GM18508 (cell line): ENCODE measurements around the gene FATE1.

Experiments used
- ATAC-seq: cut with Tn5 transposase; IDR thresholded peaks from one replicate; pipeline ENCODE4 v1.9.1; 2021; ENCODE audit warnings: moderate number of reproducible peaks; ENCODE audit not compliant: insufficient read depth, unreplicated experiment

FATE1 gene

GRCh38 chrX:151702741-151703340, 13.0 kb upstream of the FATE1 start:
- no peak for ATAC-seq

GRCh38 chrX:151703487-151703886, 12.3 kb upstream of the FATE1 start:
- no peak for ATAC-seq

DNA sequence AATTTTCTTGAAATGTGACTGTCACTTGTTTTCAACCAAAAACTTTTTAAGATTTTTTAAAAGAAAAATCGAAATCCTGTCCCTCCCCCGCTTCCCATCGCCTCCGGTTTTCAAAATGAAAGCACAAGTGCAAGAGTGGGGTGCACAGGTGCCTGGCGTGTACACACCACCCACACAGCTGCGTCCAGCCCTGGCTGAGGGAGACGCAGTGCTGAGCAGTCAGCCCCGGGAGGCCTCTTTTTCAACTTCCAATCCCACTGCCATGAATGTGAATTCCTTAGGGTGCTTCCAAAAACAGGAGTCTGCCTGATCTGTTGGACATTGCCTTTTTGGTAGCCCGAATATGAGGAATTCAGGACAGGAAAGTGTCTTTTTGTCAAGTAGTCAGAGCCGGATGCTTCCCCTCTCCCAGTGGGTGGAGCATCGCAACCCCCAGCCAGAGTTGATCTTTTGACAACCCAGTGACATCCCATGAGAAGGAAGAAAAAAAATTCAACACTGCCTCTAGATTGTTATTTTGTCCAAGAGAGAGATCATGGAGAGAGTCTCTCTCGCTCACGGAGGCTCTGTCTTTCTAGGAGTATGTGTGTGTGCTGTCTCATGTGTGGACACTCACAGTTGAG, 11.7 kb upstream of the FATE1 start:
- no peak for ATAC-seq

DNA sequence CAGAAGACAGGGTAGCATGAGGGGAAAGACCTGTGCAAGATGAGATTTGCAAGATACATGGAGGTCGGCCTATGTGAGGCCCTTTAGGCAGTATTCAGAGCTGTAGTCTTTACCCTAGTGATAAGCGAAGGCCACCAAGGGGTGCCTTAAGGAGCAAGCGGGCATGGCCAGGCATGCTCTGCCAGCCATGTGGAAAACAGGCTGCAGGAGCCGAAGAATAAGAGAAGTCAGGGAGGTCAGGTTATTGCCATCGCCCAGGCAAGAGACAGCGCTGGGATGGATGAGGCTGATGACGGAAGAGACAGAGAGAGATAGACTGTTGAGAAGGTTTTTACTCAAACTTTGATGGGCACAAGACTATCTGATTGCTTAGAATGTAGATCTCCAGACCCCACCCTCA, 7.0 kb upstream of the FATE1 start:
- ATAC-seq: no peak

- no peak for ATAC-seq
These were observed 5.4 kb upstream of the FATE1 start for GRCh38 chrX:151710457-151710856.

GRCh38 chrX:151711154-151711553, 4.7 kb upstream of the FATE1 start:
- ATAC-seq: no peak

DNA sequence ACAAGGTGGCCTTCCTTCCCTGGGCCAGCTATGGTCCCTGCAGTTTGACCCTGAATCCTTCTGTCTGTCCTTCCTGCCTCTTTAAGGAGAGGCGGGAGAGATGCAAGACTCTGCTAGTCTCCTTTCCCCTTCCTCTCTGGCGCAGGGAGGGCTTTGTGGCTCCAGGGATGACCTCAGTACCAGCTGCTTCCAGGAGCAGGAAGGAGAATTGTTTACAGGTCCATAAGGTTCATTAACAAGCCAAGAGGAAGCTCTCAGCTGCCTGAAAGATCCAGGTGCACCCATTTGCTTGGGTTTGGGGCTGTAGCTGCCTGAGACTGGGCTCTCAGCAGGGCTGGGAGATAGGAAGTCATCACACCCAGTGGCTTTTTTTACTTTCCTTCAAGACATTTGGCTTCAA, 4.0 kb upstream of the FATE1 start:
- no peak for ATAC-seq

DNA sequence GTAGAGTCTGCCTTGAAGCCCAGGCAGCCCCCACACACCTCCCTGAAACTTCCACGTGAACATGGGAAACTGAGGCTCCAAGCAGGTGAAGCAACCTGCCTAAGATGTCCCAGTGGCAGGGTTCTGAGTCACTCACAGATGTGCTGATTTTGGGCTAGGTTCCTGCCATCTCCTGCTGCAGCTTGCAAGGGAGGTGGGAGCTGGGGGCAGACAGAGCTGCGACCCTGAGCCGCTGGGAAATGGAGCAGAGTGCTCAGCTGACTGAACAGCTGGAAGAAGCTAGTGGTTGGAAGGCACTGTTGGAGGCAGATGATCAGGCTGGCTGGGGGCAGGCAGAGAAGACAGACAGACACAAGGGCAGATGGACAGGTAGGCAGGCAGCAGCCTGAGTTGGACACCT, 3.6 kb upstream of the FATE1 start:
- no peak for ATAC-seq

- no peak for ATAC-seq
These were observed 2.0 kb upstream of the FATE1 start for GRCh38 chrX:151713849-151714248.

DNA sequence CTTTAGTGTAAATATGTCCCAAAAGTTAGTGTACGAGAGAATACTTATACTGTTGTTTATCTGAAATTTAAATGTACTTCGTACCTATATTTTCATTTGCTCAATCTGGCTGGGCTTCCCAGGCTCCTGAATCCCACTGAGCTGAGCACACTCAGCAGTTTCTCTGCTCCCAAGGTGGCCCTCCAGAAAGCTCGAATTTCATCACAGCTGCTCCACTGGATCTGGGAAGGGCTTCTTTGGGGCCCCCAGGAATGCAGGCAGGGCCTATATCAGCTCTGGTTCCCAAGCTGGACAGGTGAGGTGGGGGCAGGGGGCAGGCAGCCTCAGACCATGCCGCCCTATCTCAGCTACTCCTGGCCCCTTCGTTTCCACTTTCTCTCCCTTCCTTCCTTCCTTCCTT, 1.5 kb upstream of the FATE1 start:
- ATAC-seq: no peak

- no peak for ATAC-seq
These were observed 6.5 kb downstream of the FATE1 start for GRCh38 chrX:151722241-151722846.

GRCh38 chrX:151723156-151723760, 7.4 kb downstream of the FATE1 start:
- ATAC-seq: no peak

GRCh38 chrX:151724563-151725337, 8.9 kb downstream of the FATE1 start:
- ATAC-seq: no peak

DNA sequence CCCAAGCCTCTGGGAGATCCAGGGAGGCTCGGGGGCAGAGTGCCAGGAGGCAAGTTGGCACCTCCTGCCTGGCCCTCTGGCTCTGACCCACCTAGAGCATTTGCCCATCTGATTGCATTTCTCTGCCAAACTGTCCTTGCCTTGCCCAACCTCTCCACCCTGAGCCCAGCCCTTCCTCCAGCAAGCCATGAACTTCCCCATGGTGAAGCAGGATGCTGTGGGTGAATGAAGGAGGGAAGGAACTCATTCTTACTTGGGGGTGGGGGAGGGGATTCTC, 9.4 kb downstream of the FATE1 start:
- no peak for ATAC-seq

GRCh38 chrX:151726751-151727150, 10.9 kb downstream of the FATE1 start:
- ATAC-seq: no peak

- no peak for ATAC-seq
These were observed 11.5 kb downstream of the FATE1 start for GRCh38 chrX:151727346-151727745.

DNA sequence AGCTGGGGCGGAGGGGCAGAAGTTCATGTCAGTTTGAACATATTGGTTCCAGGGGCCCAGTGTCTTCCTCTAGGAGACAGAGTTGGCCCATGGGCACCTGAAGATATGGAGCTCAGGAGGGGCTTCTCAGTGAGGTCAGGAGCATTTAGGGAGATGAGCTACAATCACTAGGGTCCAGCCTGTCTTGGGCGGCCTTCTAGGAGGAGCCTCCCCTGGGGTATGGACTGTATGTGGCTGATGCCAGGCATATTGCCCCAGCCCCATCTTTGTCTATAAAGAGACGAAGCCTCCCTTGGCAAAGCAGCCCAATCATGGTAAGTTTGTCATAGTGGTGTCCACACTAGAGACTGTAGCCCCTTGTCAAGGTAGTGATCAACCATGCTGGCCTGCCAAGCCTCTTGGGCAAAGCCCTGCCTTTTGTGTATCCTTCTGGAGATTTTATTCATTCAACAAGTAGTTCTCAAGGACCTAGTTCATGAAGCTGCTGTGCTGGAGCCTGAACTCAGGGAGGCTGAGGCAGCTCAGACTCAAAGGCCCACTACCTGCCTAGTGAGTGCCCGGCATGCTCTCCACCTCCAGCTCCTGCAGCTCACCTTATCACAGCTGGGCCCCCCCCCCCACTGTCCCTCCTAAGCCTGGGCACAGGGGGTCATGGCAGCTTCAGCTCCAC, 13.4 kb downstream of the FATE1 start:
- no peak for ATAC-seq

DNA sequence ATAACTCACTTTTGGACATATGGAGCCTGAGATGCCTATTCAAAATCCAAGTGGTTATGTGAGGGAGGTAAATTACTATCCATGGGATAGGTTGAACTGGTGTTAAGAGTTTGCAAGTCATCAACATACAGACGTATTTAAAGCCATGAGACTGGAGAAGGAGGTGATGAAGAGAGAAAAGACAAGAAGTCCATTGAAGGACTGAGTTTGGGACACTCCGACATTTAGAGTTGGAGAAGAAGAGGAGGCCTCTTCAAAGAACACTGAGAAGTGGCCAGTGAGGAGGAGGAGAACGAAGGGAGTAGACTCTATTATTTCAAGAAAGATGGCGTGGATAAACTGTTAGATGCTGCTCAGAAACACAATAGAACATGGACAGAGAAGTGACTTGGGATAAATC, 18.6 kb downstream of the FATE1 start, which contains the start of gene CNGA2:
CNGA2 (plus strand) TSS at position 301 of the 400 bp plus-strand sequence. CDS start 3,738 bp downstream, outside the sequence.
- ATAC-seq: no peak

DNA sequence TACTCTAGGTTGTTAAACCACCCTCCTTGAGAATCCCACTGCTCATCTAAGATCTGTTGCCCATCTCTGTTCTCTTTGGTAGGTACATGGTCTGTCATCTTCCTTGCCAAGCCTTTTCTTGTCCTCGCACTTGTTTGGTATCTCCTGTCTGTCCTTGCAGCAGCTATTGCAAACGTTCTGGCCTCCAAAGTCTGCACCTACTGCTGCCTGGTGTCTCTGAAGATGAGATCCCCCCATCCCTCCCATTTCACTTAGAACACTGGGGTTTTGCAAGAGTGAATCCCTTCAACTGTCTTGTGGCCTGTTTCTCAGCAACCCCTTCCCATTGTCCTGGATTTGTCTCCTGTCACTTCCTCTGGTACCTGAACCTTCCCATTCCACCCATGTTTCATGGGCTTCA, 19.4 kb downstream of the FATE1 start:
- no peak for ATAC-seq

- no peak for ATAC-seq
These were observed 20.9 kb downstream of the FATE1 start for GRCh38 chrX:151736685-151737084.
